GM12878 (cell line): ENCODE measurements around the gene SMIM38.

Experiments used
- CTCF ChIP-seq, 3 experiments: IDR thresholded peaks in 2 of 3; conservative IDR thresholded peaks in 1 of 3; 2 replicates each; pipeline ENCODE4 v1.5.1; 2011; ENCODE audit warnings: low read depth in 3 of 3, low read length in 3 of 3, mild to moderate bottlenecking in 3 of 3, control low read depth in 2 of 3, moderate library complexity in 2 of 3, inconsistent platforms in 1 of 3, mixed read lengths in 1 of 3; ENCODE audit not compliant: control insufficient read depth in 2 of 3, insufficient read depth in 1 of 3; ENCODE audit errors: extremely low read depth in 1 of 3
- IRF3 ChIP-seq: fragments of 450-650 bp; IDR thresholded peaks from 2 replicates; pipeline ENCODE4 v1.6.1; 2014; ENCODE audit warnings: mild to moderate bottlenecking
- MAX ChIP-seq: IDR thresholded peaks from 2 replicates; pipeline ENCODE4 v1.6.1; 2012; ENCODE audit warnings: low read depth, low read length, improper control_type of control experiment
- MYC ChIP-seq: IDR thresholded peaks from 2 replicates; pipeline ENCODE4 v1.6.1; 2011; ENCODE audit warnings: mild to moderate bottlenecking, low read length, moderate library complexity, inconsistent platforms; ENCODE audit not compliant: insufficient read depth, insufficient replicate concordance, insufficient read length, severe bottlenecking
- POLR2A ChIP-seq: IDR thresholded peaks from 2 replicates; pipeline ENCODE4 v1.6.1; 2011; ENCODE audit warnings: low read depth, mild to moderate bottlenecking, low read length
- TCF12 ChIP-seq: IDR thresholded peaks from 2 replicates; pipeline ENCODE4 v1.6.1; 2011; ENCODE audit warnings: low read depth, mild to moderate bottlenecking, low read length

- TF ChIP-seq TCF12: no peak
- no peak for TF ChIP-seq POLR2A
- no peak for TF ChIP-seq MYC
- TF ChIP-seq IRF3: no peak
- TF ChIP-seq CTCF (IDR thresholded peaks at IDR 0.05 in 2 of 3, conservative IDR thresholded peaks at IDR 0.05 in 1 of 3; ENCODE audit: control insufficient read depth in 2 of 3, extremely low read depth in 1 of 3, insufficient read depth in 1 of 3, low read depth in 3 of 3, low read length in 3 of 3): no peak
- TF ChIP-seq MAX: no peak
Observed at GRCh38 chr11:69107413-69107812, 48.3 kb upstream of the SMIM38 start.
